ENCODE results near the gene GPR18.
A peak's percentile ranks its signal among the peaks of the same experiment; 100 is the strongest.

Gene GPR18

DNA sequence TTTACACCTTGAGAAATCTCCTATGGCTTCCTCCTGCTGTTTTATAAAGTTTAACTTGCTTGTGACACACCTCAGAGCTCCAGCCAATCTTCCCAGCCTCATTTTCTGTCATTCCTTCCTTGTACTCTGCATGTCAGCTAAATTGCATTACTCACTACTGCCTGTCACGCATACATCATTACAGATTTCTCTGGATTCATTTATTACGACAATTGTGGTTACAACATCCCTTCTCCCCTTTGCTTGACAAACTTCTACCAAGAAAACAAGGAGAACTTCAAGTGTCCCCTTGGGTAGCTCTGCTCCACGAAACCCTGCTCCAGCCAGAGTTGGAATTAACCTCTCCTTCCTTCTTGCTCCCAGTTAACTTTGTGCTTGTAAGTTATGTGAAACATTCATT is 22.0 kb upstream of the GPR18 start:
- DNase-seq (ENCODE audit: low spot score in 2 of 2) = no peak

DNA sequence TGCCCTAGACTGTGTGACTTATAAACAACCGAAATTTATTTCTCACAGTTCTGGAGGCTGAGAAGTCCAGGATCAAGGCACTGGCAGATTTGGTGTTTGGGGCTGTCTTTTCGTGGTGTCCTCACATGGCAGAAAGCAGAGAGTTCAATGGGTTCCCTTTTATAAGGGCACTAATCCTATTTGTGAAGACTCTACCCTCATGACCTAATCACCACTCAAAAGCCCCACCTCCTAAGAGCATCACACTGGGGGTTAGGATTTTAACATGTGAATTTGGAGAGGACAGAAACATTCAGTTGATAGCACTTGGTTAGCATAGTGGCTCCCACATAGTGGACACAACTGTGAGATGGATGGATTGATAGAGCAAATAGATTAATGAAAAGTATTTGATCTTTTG is 21.5 kb upstream of the GPR18 start:
- DNase-seq (ENCODE audit: low spot score in 2 of 2) (no peak), ATAC-seq (no peak)
- Mint-ChIP-seq H3K36me3 (peaks cover 52% of the 10 kb centered on the region), H3K4me3 (no peak overlapping the region), H3K27ac (peak overlapping the region; percentile 29), H3K9me3 (no peaks in the 10 kb centered on the region), H3K4me1 (peaks cover 92% of the 10 kb centered on the region)

More for the DNA sequence above, 22.0 kb upstream of the GPR18 start:
- H3K27ac Mint-ChIP-seq = peak overlapping the region; percentile 56
- no peak for ATAC-seq
- no peaks in the 10 kb centered on the region for H3K9me3 Mint-ChIP-seq
- H3K4me3 Mint-ChIP-seq = no peak overlapping the region
- peaks cover 91% of the 10 kb centered on the region for H3K4me1 Mint-ChIP-seq
- peaks cover 48% of the 10 kb centered on the region for H3K36me3 Mint-ChIP-seq

DNA sequence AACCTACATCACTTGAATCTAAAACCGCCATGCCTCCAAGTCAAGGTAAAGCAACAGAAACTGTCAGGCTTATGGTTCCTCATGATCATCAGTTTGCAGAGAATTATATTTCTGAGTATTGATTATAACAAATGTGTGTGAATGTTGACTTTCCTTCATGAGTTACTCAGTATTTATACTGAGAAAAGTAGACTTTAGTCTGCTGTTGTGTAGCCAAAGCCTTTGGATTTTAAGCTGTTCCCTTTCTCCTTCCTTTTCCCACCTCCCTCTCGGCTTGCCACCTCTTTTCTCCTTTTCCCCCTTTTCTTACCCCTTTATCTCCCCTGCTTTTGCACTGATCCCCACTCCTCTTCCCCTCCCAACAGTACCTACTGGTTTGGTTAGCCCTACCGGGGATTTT is 20.7 kb upstream of the GPR18 start:
- peaks cover 94% of the 10 kb centered on the region for H3K4me1 Mint-ChIP-seq
- H3K36me3 Mint-ChIP-seq = peaks cover 50% of the 10 kb centered on the region
- ATAC-seq (no peak), DNase-seq (ENCODE audit: low spot score in 2 of 2) (no peak)
- peak overlapping the region; percentile 29 for H3K27ac Mint-ChIP-seq
- H3K9me3 Mint-ChIP-seq = no peaks in the 10 kb centered on the region
- no peak overlapping the region for H3K4me3 Mint-ChIP-seq

- H3K9me3 Mint-ChIP-seq = no peaks in the 10 kb centered on the region
- H3K36me3 Mint-ChIP-seq = peaks cover 57% of the 10 kb centered on the region
- no peak overlapping the region for H3K4me3 Mint-ChIP-seq
- peaks cover 99% of the 10 kb centered on the region for H3K4me1 Mint-ChIP-seq
- no peak for DNase-seq (ENCODE audit: low spot score in 2 of 2)
- H3K27ac Mint-ChIP-seq = peak overlapping the region; percentile 15
- peak; percentile 58 for ATAC-seq
Observed at GRCh38 chr13:99278200-99278599, 20.0 kb upstream of the GPR18 start.

- Mint-ChIP-seq H3K9me3 (peaks cover 3% of the 10 kb centered on the region), H3K4me1 (peaks cover 99% of the 10 kb centered on the region), H3K27ac (peak overlapping the region; percentile 15), H3K4me3 (no peak overlapping the region), H3K36me3 (peaks cover 63% of the 10 kb centered on the region)
- DNase-seq (ENCODE audit: low spot score in 2 of 2) (no peak), ATAC-seq (no peak)
Observed at GRCh38 chr13:99277629-99278028, 19.4 kb upstream of the GPR18 start.

DNA sequence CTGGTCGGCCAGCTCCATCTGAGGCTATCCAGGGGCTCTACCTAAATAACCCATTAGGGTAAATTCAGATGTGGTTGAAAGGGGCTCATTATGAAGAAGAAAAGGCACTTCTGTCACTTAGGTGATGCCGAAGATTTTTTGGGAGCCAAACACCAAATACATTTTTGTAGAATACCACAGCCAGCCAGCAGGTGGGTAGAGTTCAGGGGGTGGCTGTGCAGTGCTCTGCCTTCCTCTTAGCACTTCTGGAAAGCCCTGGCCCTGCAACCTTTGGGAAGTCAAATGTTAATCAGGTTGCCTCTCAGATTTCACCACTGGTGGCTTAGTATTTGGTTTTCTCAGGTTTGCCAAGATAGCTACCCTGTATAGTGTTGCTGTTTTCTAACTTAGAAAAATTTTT is 18.5 kb upstream of the GPR18 start:
- Mint-ChIP-seq H3K9me3 (peaks cover 3% of the 10 kb centered on the region), H3K27ac (no peak overlapping the region), H3K4me1 (peaks cover 99% of the 10 kb centered on the region), H3K4me3 (no peak overlapping the region), H3K36me3 (peaks cover 69% of the 10 kb centered on the region)
- ATAC-seq (no peak), DNase-seq (ENCODE audit: low spot score in 2 of 2) (no peak)

DNA sequence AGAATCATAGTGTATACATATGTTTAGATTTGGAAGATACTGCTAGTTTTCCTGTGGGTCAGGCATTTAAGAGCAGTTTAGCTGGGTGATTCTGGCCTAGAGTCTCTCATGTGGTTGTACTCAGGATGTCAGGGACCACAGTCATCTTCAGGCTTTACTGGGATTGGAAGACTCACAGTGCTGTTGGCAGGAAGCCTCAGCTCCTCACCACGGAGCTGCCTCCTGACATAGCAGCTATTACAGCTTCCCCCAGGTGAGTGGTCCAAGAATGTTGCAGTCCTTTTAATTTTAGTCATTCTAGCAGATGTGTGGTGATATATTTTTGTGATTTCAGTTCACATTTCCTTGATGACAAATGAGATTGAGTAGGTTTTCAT is 16.9 kb upstream of the GPR18 start:
- Mint-ChIP-seq H3K4me3 (peak overlapping the region; percentile 23), H3K4me1 (peaks cover 90% of the 10 kb centered on the region), H3K9me3 (peaks cover 3% of the 10 kb centered on the region), H3K27ac (peak overlapping the region; percentile 54), H3K36me3 (peaks cover 58% of the 10 kb centered on the region)
- DNase-seq (ENCODE audit: low spot score in 2 of 2) = no peak
- peak; percentile 86 for ATAC-seq

- peaks cover 46% of the 10 kb centered on the region for H3K36me3 Mint-ChIP-seq
- peak overlapping the region; percentile 8 for H3K4me3 Mint-ChIP-seq
- peak overlapping the region; percentile 86 for H3K27ac Mint-ChIP-seq
- peaks cover 3% of the 10 kb centered on the region for H3K9me3 Mint-ChIP-seq
- ATAC-seq (peak; percentile 88), DNase-seq (ENCODE audit: low spot score in 2 of 2) (no peak)
- H3K4me1 Mint-ChIP-seq = peaks cover 78% of the 10 kb centered on the region
Observed at GRCh38 chr13:99273128-99273527, 14.9 kb upstream of the GPR18 start.

DNA sequence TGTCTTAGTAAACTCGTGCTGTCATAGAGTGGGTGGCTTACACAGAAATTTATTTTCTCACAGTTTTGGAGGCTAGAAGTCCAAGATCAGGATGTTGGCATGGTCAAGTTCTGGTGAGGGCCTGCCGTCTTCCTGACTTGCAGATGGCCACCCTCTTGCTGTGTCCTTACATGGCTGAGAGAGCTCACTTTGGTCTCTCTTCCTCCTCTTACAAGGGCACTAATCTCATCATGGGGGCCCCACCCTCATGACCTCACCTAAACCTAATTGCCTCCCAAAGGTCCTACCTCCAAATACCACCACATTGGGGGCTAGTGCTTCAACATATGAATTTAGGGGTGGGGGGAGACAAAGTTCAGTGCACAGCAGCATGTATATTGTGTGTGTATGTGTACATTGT is 14.3 kb upstream of the GPR18 start:
- Mint-ChIP-seq H3K9me3 (peaks cover 3% of the 10 kb centered on the region), H3K36me3 (peaks cover 46% of the 10 kb centered on the region), H3K27ac (peak overlapping the region; percentile 86), H3K4me1 (peaks cover 71% of the 10 kb centered on the region), H3K4me3 (no peak overlapping the region)
- no peak for ATAC-seq
- DNase-seq (ENCODE audit: low spot score in 2 of 2) = no peak

DNA sequence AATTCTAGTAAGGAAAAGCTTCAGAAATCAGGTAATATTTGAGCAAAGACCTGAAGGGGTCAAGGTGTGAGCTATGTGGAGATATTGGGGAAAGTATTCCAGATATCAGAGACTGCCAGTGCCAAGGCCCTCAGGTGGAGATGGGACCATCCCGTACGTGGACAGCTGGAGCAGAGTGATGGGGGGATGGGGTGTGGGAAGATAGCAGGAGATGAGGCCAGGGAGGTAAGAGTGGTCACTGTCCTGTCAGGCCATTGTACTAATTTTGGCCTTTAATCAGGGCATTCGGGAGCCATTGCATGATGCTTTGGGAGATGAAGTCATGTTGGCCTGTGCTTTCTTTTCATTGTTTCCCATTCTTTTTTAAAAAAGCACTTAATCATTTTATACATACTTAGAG is 13.1 kb upstream of the GPR18 start:
- Mint-ChIP-seq H3K9me3 (peaks cover 3% of the 10 kb centered on the region), H3K36me3 (peaks cover 51% of the 10 kb centered on the region), H3K4me3 (no peak overlapping the region), H3K4me1 (peaks cover 59% of the 10 kb centered on the region), H3K27ac (peak overlapping the region; percentile 86)
- ATAC-seq (no peak), DNase-seq (ENCODE audit: low spot score in 2 of 2) (no peak)

GRCh38 chr13:99270518-99270917 is 12.3 kb upstream of the GPR18 start:
- no peak for ATAC-seq
- H3K4me3 Mint-ChIP-seq = no peak overlapping the region

DNA sequence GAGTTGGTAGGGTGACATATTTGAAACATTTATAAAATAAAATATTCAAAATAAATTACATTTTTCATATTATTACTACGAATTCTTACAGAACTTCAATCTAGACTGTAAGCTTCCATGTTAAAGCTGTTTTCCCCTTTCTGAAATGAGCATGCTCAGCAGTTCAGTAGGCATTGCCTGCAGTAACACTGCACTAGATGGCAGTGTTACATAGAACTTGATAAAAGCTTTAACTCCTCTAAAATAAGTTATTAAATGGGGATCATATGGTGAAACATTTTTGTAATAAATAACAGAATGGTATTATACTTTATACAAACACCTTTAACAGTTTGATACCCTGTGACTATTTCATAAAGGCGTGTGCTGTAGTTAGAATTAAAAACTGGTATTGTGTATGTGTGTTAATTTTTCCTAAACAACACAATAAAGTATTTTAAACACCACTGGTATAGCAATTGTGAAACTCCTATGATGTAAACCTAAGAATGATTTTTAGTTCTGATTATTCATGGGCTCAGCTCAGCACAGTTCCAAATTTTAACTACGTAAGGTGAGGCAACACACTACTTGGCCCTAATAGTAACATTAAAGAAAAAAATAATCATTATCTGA is 11.6 kb upstream of the GPR18 start:
- H3K27ac Mint-ChIP-seq = peak overlapping the region; percentile 6
- DNase-seq (ENCODE audit: low spot score in 2 of 2) = no peak

More at GRCh38 chr13:99270518-99270917, 12.3 kb upstream of the GPR18 start:
- Mint-ChIP-seq H3K36me3 (peaks cover 48% of the 10 kb centered on the region), H3K9me3 (peaks cover 3% of the 10 kb centered on the region), H3K27ac (peak overlapping the region; percentile 6), H3K4me1 (peaks cover 55% of the 10 kb centered on the region)
- DNase-seq (ENCODE audit: low spot score in 2 of 2) = no peak

DNA sequence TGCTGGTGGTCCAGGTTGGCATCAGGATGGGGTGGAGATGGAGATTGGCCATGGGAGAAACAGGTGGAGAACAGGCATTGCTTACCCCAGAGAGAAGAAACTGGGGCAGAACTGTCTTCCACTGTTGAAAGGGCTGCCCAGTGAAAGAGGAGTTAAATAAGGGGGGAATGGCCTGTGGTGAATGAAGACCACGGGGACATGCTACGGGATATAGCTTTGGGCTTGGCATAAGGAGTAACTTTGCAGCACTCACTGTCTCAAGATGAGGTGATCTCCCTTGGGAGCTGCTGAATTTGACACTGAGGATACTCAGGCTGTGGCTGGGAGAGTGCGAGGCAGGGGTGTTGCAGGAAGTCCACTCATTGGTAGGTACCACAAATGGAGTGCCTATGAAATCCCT is 10.6 kb upstream of the GPR18 start:
- ATAC-seq (no peak), DNase-seq (ENCODE audit: low spot score in 2 of 2) (no peak)
- Mint-ChIP-seq H3K4me1 (peaks cover 53% of the 10 kb centered on the region), H3K36me3 (peaks cover 49% of the 10 kb centered on the region), H3K4me3 (no peak overlapping the region), H3K9me3 (peaks cover 3% of the 10 kb centered on the region), H3K27ac (no peak overlapping the region)

More for the DNA sequence above, 11.6 kb upstream of the GPR18 start:
- Mint-ChIP-seq H3K36me3 (peaks cover 51% of the 10 kb centered on the region), H3K4me1 (peaks cover 53% of the 10 kb centered on the region), H3K9me3 (peaks cover 3% of the 10 kb centered on the region), H3K4me3 (no peak overlapping the region)
- ATAC-seq = peak; percentile 65

DNA sequence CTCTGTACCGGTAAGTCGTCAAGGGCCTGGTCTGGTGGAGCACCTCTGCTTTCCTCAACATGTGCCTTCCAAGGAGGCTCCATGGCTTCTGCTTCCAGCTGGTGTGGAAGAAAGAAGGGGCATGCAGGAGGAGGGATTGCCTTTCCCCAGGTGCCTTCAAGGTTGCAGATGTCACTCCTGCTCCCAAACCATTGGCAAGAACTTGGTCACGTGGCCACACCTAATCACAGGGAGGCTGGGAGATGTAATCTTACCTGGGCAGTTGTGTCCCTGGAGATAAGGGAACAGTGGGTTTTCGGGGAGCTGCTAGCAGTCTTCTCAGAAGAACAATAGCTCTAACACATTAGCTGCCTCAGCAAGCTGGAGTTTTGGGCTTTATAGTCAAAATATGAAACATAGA is 9.7 kb upstream of the GPR18 start:
- Mint-ChIP-seq H3K27ac (no peak overlapping the region), H3K36me3 (peaks cover 40% of the 10 kb centered on the region), H3K9me3 (peaks cover 3% of the 10 kb centered on the region), H3K4me3 (no peak overlapping the region), H3K4me1 (peaks cover 53% of the 10 kb centered on the region)
- DNase-seq (ENCODE audit: low spot score in 2 of 2) (no peak), ATAC-seq (no peak)

DNA sequence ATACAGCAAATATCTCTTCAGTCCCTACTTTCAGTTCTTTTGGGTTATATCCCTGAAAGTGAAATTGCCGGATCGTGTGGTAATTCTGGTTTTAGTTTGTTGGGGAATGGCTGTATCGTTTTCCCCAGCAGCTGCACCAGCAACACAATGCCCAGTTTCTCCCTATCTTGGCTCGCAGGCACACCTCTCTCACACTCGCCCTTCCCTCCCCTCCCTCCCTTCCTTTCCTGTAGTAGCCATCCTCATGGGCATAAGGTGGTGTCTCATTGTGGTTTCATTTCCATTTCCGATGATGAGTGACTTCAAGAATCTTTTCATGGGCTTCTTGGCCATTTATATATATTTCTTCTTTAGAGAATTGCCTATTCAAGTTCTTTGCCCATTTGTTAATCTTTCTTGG is 8.6 kb upstream of the GPR18 start:
- DNase-seq (ENCODE audit: low spot score in 2 of 2) (no peak), ATAC-seq (no peak)
- H3K4me1 Mint-ChIP-seq = peaks cover 42% of the 10 kb centered on the region
- no peaks in the 10 kb centered on the region for H3K9me3 Mint-ChIP-seq
- no peak overlapping the region for H3K4me3 Mint-ChIP-seq
- no peak overlapping the region for H3K27ac Mint-ChIP-seq
- peaks cover 32% of the 10 kb centered on the region for H3K36me3 Mint-ChIP-seq

DNA sequence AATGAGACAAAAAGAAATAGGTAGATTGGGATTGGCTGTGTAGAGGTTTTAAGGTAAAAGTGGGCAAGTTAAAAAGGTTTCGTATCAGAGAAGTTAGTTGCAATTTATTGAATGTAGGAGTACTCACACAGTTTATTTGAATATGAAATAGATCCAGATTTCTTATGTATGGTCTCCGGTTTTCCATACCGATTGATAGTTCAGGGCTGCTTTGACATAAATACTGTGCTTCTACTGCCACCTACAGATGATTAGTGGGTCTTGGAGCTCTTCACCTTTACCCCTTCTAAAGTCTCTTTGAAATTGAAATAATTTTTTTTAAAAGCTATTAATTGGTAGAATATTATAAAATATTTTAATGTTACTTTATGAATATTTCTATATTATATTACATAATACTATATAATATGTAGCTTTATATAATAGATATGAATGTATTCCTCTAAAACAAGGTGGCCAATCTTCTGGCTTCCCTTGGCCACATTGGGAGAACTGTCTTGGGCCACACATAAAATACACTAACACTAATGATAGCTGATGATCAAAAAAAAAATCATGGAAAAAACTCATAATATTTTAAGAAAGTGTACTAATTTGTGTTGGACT is 7.7 kb upstream of the GPR18 start:
- Mint-ChIP-seq H3K27ac (no peak overlapping the region), H3K9me3 (no peaks in the 10 kb centered on the region), H3K4me1 (peaks cover 42% of the 10 kb centered on the region), H3K36me3 (peaks cover 37% of the 10 kb centered on the region), H3K4me3 (no peak overlapping the region)
- DNase-seq (ENCODE audit: low spot score in 2 of 2) (no peak), ATAC-seq (peak; percentile 67)

Data from stimulated activated effector memory CD8-positive, alpha-beta T cell treated with anti-CD3 and anti-CD28 coated beads, Interleukin-12 subunit alpha, Interleukin-12 subunit beta, amount 100 ng/mL, for 72 hours (primary cell).